ENCODE data around the gene GP1BB.
"Not testable (repeated sequence)": the region's sequence is repeated elsewhere in the genome, so short reads cannot be mapped to it uniquely, and the experiment has no call there.

Gene GP1BB

DNA sequence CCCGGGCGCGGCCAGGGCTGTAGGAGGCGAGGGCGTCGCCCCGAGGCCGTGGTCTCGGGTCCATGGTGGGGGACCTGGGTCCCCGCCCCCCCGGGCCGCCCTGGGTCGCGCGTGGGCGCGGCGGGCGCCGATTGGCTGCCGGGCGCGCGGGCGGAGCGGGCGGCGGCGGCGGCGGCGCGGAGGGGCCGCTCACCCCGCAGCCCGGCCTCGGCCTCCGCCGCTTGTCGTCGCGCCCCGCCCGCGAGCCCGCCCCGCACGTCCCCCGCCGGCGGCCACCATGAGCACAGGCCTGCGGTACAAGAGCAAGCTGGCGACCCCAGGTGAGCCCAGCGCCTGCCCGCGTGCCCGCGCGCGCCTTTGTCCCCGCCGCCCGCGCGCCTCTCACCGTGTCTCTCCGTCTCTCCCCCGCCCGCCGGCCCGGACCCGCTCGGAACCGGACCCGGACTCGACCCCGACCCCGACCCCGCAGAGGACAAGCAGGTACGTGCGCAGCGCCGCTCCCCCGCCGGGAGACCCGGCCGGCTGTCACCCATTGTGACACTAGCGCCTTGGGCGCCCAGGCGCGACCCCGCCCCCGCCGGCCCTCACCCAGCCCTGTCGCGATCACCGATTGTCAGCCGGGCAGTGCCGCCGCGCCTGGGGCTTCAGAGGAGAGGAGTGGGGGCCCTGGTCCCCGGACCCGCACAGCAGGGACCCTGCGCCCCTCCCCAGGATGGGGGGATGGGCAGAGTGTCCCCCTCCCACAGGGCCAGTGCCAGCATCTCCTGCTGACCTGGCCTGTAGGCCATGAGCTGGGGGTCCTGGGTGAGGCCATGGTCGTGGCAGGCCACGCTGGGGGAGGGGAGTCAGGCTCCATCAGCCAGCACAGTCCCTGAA, 8.8 kb upstream of the GP1BB start, which contains the start of gene SEPTIN5:
SEPTIN5 (plus strand) TSS at position 192 of the 876 bp plus-strand sequence; CDS start at position 278, 86 bp downstream.
- no peak for DNase-seq (ENCODE audit: low read depth, low spot score)

GRCh38 chr22:19715188-19715930, 8.0 kb upstream of the GP1BB start:
- no peak for DNase-seq (ENCODE audit: low read depth, low spot score)

DNA sequence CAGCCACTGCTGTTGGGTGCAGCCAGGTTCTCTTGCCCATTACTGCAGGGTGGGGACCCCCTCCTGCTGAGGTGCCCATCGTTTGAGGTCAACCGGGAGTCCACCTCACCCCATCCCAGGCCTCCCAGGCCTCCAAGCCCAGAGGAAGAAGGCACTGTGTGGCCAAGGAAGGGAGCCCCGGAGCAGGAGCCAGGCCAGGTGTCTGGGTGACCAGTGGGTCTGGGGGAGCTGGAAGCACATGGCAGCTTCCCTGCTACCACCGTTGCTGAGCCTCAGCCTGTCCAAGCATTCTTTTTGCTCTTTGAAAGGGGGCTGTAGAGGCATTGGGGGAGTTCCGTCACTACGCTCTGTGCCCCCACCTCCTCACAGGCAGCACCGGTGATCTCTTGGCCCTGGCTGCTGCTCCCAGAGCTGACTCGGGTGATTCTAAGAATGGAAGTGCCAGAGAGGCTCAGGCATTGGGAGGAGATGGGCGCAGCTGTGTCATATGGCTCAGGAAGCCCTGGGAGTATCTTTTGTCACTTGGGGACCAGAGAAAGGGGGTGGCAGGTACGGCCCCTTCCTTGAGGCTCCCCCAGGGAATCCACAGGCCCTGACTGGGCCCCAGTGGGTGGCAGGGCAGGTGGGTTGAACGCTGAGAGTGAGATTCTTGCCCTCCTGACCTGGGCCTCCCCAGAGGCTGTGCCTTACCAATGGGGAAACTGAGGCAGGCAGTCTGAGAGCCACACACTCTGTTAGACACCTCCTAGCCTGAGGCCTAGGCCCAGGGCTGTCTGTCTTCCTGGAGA, 7.1 kb upstream of the GP1BB start:
- DNase-seq (ENCODE audit: low read depth, low spot score), result no peak

- DNase-seq (ENCODE audit: low read depth, low spot score), result no peak
Measured at GRCh38 chr22:19716829-19717105, 6.6 kb upstream of the GP1BB start.

DNA sequence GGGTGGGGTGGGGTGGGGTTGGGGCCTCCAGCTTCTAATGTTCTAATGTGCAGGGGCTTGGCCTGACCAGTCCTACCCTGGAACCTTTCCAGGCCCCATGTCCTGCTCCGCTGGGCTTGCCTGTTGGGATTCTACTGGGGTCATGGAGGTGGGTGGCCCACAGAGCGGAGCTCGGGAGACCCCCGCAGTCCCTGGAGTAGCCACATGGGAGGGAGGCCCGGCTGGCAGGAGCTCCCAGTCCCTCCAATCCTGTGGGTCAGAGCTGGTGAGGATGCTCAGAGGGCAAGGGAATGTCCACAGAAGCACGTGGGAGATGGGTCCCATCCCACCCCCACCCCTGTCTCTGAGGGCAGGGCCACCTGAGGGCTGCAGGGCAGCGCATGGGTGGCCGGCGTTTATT, 6.2 kb upstream of the GP1BB start:
- no peak for DNase-seq (ENCODE audit: low read depth, low spot score)

- DNase-seq (ENCODE audit: low read depth, low spot score), result peak; percentile 57
Measured at GRCh38 chr22:19717691-19718455, 5.5 kb upstream of the GP1BB start.

GRCh38 chr22:19718456-19719049, 4.8 kb upstream of the GP1BB start:
- no peak for DNase-seq (ENCODE audit: low read depth, low spot score)

DNA sequence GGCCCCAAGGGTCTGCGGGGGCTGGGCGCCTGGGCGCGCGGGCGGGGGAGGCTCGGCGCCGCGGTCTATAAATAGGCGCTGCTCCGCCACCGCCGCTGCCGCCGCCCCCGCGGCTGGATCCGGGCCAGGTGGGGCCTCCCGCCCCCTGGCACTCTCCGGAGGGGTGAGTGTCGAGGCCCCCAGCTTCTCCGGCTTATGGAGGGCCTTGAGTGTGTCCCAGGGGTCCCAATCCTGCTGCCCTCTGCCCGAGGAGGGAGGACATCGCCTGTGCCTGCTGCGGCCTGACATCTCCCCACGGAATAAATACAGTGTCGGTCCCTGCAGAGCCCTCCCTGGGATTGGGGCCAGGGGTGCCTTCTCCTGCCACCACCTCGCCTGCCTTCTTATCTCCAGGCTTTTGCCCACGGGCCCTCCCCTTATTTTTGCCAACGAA, 4.3 kb upstream of the GP1BB start:
- DNase-seq (ENCODE audit: low read depth, low spot score), result no peak

DNA sequence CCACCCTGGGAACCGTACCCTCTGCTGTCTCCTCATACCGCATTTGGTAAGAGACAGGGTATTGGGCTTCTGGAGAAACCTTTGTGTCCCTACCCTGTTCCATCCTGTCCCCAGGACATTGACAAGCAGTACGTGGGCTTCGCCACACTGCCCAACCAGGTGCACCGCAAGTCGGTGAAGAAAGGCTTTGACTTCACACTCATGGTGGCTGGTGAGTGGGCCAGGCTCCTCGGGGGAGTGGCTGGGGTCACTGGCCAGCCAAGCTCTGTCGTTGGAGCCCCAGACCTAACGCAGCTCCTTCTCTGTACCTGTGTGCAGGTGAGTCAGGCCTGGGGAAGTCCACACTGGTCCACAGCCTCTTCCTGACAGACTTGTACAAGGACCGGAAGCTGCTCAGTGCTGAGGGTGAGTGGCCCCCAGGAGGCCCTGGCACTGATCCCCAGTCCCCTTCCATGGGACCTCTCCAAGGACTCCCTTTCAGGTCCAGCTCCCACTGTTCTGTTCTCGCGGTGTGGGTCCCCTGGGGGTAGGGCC, 3.8 kb upstream of the GP1BB start:
- no peak for DNase-seq (ENCODE audit: low read depth, low spot score)

DNA sequence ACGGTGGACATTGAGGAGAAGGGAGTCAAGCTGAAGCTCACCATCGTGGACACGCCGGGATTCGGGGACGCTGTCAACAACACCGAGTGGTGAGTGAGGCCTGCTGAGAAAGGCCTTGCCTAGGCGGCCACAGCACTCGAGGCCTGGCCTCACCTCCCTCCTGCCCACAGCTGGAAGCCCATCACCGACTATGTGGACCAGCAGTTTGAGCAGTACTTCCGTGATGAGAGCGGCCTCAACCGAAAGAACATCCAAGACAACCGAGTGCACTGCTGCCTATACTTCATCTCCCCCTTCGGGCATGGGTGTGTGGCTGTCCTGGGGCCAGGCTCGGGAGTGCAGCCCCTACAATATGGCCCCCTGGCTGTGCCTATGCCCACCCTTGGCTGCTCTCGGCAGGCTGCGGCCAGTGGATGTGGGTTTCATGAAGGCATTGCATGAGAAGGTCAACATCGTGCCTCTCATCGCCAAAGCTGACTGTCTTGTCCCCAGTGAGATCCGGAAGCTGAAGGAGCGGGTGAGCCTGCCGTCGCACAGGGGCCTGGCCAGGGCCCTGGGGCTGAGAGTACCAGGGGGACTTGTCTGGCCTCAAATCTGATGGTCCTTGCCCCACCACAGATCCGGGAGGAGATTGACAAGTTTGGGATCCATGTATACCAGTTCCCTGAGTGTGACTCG, 3.0 kb upstream of the GP1BB start:
- no peak for DNase-seq (ENCODE audit: low read depth, low spot score)

DNA sequence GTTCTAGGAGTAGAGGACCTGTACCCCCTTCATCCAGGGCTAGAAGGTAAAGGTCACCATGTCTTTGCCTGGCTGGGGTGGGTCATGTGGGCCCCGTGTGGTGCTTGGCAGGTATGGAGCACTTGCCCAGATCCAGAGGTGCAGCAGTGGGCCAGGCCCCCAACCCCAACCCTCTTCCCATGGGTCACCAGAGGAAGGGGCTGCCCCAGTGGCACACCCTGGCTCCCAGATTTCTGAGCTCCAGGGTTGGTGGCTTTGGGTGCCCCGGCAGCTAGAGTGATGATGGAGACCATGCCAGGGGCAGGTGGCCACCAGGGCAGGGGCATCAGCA, 2.4 kb upstream of the GP1BB start:
- no peak for DNase-seq (ENCODE audit: low read depth, low spot score)

GRCh38 chr22:19721330-19722177, 1.8 kb upstream of the GP1BB start:
- no peak for DNase-seq (ENCODE audit: low read depth, low spot score)

DNA sequence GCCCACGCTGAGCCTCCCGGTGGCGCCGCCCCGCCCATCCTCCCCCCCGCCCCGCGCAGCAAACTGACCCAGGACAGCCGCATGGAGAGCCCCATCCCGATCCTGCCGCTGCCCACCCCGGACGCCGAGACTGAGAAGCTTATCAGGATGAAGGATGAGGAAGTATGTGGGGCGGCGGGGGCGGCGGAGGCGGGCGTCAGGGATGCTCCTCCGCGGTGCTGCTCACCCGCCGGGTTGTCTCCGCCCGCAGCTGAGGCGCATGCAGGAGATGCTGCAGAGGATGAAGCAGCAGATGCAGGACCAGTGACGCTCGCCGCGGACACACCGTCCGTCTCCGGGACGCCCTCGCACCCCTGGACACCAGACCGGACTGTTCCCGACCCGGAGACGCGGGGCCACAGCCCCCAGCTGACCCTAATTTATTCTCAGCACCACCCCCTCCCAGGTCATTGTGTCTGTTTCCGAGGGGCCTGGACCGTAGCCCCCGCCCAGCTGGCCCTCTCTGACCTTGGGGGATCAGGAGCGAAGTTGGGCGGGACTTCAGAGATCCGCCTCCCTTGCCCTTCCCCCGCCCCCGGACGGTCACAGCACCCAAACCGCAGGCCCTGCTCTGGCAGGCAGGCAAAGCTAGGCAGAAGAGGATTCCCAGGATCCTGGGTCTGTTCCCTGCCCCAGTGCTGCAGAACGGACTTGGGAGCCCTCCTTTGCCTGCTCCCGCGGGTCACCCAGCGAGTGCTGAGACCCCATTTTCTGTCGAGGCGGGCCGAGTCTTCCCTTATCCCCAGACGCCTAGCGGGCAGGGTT, 959 bp upstream of the GP1BB start:
- DNase-seq (ENCODE audit: low read depth, low spot score), result no peak

DNA sequence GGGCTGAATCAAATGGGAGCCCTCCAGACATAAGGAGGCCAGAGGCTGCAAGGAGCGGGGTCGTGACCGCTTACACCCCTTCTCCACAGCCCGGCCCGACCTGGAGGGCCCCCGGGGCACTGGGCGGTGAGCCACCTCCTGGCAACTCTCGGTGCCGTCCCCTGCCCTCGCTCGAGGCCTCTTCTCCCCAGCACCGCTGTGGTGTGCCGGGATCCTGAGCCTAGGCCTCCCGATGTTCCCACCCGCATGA, 432 bp upstream of the GP1BB start:
- DNase-seq (ENCODE audit: low read depth, low spot score), result no peak

- DNase-seq (ENCODE audit: low read depth, low spot score), result no peak
Measured at GRCh38 chr22:19723983-19724827, 866 bp downstream of the GP1BB start.

GRCh38 chr22:19724927-19725661, 1.8 kb downstream of the GP1BB start:
- no peak for DNase-seq (ENCODE audit: low read depth, low spot score)

- DNase-seq (ENCODE audit: low read depth, low spot score), result not testable (repeated sequence)
Measured at GRCh38 chr22:19726064-19726788, 2.9 kb downstream of the GP1BB start.
